Measurements from ENCODE around the gene CDC14B.
"Not testable (repeated sequence)": the region's sequence is repeated elsewhere in the genome, so short reads cannot be mapped to it uniquely, and the experiment has no call there.

Gene CDC14B

DNA sequence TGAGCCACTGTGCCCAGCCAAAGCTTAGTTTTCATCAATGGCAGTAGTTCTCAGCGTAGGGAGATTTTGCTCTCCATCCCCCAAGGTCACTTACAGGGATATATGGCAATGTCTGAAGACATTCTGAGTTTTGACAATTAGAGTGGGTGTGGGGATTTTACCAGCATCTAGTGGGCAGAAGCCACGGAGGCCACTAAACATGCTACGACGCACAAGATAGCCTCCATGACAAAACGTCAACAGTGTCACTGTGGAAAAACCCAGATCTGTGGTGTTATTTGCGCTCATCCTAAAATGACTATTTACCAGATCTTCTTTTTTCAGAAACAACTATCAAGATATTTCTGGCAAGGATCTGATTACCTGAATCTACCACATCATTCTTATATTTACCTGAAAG is 68.2 kb downstream of the CDC14B start:
- DNase-seq (ENCODE audit: low read depth in 1 of 2, low spot score in 1 of 2), result no peak

DNA sequence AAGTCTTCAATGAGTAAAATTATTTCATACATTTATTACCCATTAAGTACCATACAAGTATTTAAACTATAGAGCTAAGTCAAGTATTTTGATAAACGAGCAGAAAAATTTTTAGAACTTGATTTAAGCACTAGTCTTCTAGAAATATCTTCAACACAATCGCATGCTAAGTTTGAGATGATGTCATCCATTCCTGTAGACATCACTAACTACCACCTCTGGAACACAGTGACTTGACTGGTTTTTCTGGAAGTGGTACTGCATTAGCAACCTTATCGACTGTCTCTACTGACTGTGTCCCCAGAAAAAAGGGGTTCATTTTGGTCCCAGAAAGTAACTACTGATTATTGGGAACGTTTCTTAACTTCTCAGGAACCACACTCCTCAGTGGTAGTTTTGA is 69.0 kb downstream of the CDC14B start:
- DNase-seq (ENCODE audit: low read depth in 1 of 2, low spot score in 1 of 2), result no peak

DNA sequence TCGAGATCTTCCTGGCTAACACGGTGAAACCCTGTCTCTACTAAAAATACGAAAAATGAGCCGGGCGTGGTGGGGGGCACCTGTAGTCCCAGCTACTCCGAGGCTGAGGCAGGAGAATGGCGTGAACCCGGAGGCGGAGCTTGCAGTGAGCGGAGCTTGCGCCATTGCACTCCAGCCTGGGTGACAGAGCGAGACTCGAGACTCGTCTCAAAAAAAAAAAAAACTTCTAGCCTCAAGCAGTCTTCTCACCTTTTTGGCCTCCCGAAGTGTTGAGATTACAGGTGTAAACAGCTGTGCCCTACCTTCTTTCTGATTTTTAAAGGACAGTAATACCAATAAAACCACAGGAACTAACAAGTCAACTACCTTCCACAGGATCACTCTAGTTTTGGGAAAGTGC is 76.5 kb downstream of the CDC14B start:
- not testable (repeated sequence) for DNase-seq (ENCODE audit: low read depth in 1 of 2, low spot score in 1 of 2)

- DNase-seq (ENCODE audit: low read depth in 1 of 2, low spot score in 1 of 2), result no peak
Measured at GRCh38 chr9:96540106-96540505, 79.5 kb downstream of the CDC14B start.

GRCh38 chr9:96532173-96532572 is 87.5 kb downstream of the CDC14B start:
- no peak for DNase-seq (ENCODE audit: low read depth in 1 of 2, low spot score in 1 of 2)

DNA sequence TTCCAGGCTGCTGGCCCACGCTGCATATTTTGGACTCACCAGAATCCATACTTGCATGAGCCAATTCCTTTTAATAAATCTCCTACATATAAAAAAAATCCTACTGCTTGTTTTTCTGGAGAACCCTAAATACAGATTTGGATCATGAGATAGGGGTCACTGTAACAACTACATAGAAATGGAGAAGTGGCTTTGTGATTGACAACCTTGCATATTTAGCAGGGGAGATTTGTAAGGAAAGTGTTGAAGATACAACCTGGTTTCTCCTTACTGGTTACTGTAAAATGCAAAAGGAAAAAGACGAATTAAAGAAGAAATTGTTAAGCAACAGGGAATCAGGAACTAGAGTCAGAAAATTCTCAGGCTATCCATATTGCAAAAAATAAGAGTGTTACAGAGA is 94.9 kb downstream of the CDC14B start:
- no peak for DNase-seq (ENCODE audit: low read depth in 1 of 2, low spot score in 1 of 2)

GRCh38 chr9:96524045-96524444 is 95.6 kb downstream of the CDC14B start:
- no peak for DNase-seq (ENCODE audit: low read depth in 1 of 2, low spot score in 1 of 2)

- DNase-seq (ENCODE audit: low read depth in 1 of 2, low spot score in 1 of 2), result no peak
Measured at GRCh38 chr9:96523374-96523773, 96.3 kb downstream of the CDC14B start.

DNA sequence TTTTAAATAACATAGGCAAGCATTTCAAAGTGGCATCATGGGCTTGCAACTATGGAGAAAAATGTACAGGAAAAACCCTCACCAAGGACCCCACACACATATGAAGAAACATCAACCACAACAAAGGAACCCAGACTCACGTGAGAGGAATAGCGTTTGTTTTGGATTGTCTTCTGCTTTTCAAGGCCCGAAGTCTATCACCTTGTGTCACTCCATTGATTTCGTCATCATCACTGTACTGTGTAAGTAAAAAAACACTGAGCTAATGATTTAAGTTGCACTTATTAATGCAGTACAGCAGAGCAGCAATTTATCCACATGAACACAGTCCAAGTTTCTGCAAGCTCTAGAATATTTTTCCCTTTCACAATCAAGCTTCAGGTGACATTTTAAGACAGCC is 97.3 kb downstream of the CDC14B start:
- DNase-seq (ENCODE audit: low read depth in 1 of 2, low spot score in 1 of 2), result no peak

DNA sequence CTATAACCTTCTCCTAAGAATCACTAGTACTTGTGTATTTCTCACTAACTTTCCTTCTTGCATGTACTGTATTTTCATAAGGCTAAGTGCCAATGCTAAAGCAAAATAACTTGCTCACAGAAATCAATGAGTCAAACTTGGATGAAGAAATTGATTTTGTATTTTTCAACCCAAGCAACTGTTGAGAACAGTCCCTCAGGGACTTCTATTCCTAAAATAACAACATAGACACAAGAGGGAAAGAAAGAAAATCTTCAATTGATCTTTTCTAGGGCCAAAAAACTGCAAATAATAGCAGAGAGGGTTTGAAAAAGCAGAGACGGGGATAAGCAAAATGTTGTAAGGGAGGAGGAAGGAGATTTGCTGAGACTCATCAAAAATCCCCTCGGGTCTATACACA is 99.9 kb downstream of the CDC14B start:
- no peak for DNase-seq (ENCODE audit: low read depth in 1 of 2, low spot score in 1 of 2)

DNA sequence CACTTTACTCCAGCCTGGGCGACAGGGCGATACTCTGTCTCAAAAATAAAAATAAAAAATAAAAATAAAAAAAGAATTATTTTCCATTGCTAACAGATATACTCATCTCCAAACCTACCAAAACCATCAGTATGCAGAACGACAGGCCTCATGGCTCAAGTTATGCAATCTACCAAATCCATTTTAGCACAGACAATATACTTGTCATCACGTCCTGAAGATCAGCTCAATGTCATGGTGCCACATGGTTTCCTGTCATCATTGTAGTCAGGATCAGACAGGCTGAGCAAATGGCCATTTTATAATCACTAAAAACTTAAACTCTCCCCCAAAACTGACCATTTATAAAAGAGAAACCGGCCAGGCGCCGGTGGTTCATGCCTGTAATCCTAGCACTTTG is 100.5 kb downstream of the CDC14B start:
- DNase-seq (ENCODE audit: low read depth in 1 of 2, low spot score in 1 of 2), result no peak

- no peak for DNase-seq (ENCODE audit: low read depth in 1 of 2, low spot score in 1 of 2)
Measured at GRCh38 chr9:96515621-96516470, 103.8 kb downstream of the CDC14B start.

DNA sequence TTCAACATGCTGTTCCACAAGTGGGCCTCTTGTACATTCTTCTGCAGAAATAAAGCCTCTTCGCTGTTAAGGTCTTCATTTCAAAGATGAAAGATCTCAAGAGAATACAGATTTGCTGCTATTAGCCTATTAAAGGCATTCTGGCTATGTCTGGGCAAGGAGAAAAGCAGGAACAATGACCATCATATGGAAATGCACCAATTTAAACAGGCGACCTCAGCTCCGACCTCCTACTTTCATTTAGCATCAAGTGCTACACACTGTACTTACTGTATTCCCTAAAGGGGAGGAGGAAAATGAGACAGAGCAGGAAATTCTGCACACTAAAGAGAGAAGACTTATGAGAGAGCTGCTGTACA is 104.9 kb downstream of the CDC14B start:
- DNase-seq (ENCODE audit: low read depth in 1 of 2, low spot score in 1 of 2), result no peak

GRCh38 chr9:96514108-96514799 is 105.4 kb downstream of the CDC14B start:
- DNase-seq (ENCODE audit: low read depth in 1 of 2, low spot score in 1 of 2), result no peak

- no peak for DNase-seq (ENCODE audit: low read depth in 1 of 2, low spot score in 1 of 2)
Measured at GRCh38 chr9:96513622-96514021, 106.0 kb downstream of the CDC14B start.

DNA sequence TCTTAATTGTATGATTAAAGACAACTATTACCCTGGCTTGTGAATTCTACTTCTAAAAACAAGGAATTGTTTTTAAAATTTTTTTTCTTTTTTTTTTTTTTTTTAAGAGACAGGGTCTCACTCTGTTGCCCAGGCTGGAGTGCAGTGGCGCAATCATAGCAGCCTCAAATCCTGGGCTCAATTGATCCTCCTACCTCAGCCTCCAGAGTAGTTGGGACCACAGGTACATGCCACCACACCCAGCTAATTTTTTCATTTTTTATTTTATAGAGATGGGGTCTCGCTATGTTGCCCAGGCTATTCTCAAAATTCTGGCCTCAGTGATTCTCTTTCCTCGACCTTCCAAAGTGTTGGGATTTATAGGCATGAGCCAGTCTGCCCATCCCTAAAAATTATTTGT is 107.4 kb downstream of the CDC14B start:
- no peak for DNase-seq (ENCODE audit: low read depth in 1 of 2, low spot score in 1 of 2)

GRCh38 chr9:96510258-96510657 is 109.4 kb downstream of the CDC14B start:
- no peak for DNase-seq (ENCODE audit: low read depth in 1 of 2, low spot score in 1 of 2)

DNA sequence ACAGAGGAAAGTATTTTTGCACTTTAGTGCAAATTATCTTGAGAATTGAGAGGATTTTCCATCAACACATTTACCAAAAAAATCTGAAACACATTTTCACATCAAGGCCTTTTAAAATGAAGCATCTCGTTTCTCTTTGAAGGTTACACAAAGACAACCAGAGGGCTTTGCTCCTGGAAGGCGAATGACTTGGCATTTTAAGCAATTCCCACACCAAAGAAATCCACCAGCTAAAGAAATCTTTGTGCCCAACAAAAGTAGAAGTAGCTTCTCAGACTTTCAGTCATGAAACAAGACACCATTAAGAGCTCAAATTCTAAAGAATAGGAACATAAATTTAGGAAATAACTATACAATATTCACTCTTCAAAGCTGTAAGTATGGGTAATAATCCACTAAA is 109.8 kb downstream of the CDC14B start:
- no peak for DNase-seq (ENCODE audit: low read depth in 1 of 2, low spot score in 1 of 2)

GRCh38 chr9:96509026-96509425 is 110.6 kb downstream of the CDC14B start:
- DNase-seq (ENCODE audit: low read depth in 1 of 2, low spot score in 1 of 2), result no peak

GRCh38 chr9:96508227-96508940 is 111.3 kb downstream of the CDC14B start:
- no peak for DNase-seq (ENCODE audit: low read depth in 1 of 2, low spot score in 1 of 2)

DNA sequence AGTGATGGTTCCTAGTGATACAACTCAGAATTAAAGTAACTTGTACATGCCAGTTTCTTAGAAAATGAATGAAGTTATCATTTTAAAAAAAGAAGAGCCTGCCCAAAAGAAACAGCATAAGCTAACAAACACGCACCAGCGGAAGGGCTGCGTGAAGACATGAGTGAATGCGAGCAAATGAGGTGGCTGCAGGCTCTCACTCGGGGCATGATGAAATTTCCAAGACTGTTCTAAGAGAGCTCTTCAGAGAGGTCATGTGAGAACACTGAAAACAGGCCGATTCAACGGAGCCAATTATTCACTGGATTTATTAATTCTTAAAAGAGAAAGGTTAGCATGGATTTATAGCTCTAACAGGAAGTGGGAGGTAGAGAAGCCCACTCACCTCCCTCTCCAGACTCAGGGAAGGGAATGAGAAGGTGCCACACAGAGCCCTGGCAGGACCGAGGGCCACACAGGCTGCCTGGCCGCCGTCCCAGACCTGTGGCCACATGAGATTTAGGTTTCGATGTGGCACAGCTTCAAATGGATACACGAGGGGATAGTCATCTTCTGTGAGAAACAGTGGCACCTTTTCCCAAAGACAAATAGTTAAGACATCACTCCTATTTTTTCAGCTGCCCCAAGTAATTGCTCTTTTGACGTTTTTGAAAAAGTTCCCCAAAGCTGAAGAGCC is 114.2 kb downstream of the CDC14B start:
- DNase-seq (ENCODE audit: low read depth in 1 of 2, low spot score in 1 of 2), result no peak

- DNase-seq (ENCODE audit: low read depth in 1 of 2, low spot score in 1 of 2), result no peak
Measured at GRCh38 chr9:96503918-96504317, 115.7 kb downstream of the CDC14B start.

All from activated T-helper 1 cell treated with anti-CD3 and anti-CD28 coated beads, Interleukin-2, amount 50 U/mL, for 16 hours (primary cell).